K562 (cell line): ENCODE measurements around the gene CEACAM20. TPM values are rescaled to one million over a fixed set of nuclear protein-coding genes. Genes with fewer than 3 reads are reported as not detected.

ENCODE experiments used
- CTCFL ChIP-seq: IDR thresholded peaks from 2 replicates; pipeline ENCODE4 v1.6.1; 2011; ENCODE audit warnings: borderline replicate concordance, low read depth, mild to moderate bottlenecking, moderate library complexity, low read length; ENCODE audit not compliant: insufficient read depth, poor library complexity, severe bottlenecking
- EWSR1 ChIP-seq: fragments of 450-650 bp; IDR thresholded peaks from 2 replicates; pipeline ENCODE4 v1.6.1; 2018; ENCODE audit warnings: borderline replicate concordance, mild to moderate bottlenecking, low read depth, moderate library complexity; ENCODE audit not compliant: partially characterized antibody
- FOXK1 ChIP-seq: sonication (generic); formaldehyde crosslinking; IDR thresholded peaks from 2 replicates; pipeline ENCODE4 v1.8.0; 2022; ENCODE audit warnings: missing genetic modification reagents, mild to moderate bottlenecking, borderline replicate concordance
- FOXK2 ChIP-seq, 2 experiments: fragments of 450-650 bp; IDR thresholded peaks in 1 of 2; conservative IDR thresholded peaks in 1 of 2; 2 replicates each; pipeline ENCODE4 v1.6.1; 2016; ENCODE audit warnings: low read depth in 2 of 2, mild to moderate bottlenecking in 1 of 2
- HMG20A ChIP-seq: fragments of 450-650 bp; formaldehyde crosslinking; conservative IDR thresholded peaks from 2 replicates; pipeline ENCODE4 v1.4.0; 2020; ENCODE audit warnings: mild to moderate bottlenecking, mixed read lengths
- HMGXB4 ChIP-seq: sonication (generic); formaldehyde crosslinking; IDR thresholded peaks from 2 replicates; pipeline ENCODE4 v1.8.1; 2023; ENCODE audit warnings: mild to moderate bottlenecking, missing genetic modification reagents
- MBD2 ChIP-seq: sonication (generic); IDR thresholded peaks from 2 replicates; pipeline ENCODE4 v1.6.1; 2016; ENCODE audit warnings: low read depth, borderline replicate concordance
- MEF2A ChIP-seq: IDR thresholded peaks from 2 replicates; pipeline ENCODE4 v1.6.1; 2011; ENCODE audit warnings: low read depth, mild to moderate bottlenecking, low read length, moderate library complexity; ENCODE audit not compliant: control insufficient read depth
- PREB ChIP-seq: sonication (generic); formaldehyde crosslinking; IDR thresholded peaks from 2 replicates; pipeline ENCODE4 v1.8.1; 2023; ENCODE audit warnings: mild to moderate bottlenecking, missing genetic modification reagents
- TFAM ChIP-seq: fragments of 250-450 bp; sonication (Bioruptor Pico); conservative IDR thresholded peaks from 2 replicates; pipeline ENCODE4 v1.5.0; 2021; ENCODE audit warnings: mild to moderate bottlenecking, moderate library complexity
- THRB ChIP-seq: fragments of 450-650 bp; formaldehyde crosslinking; conservative IDR thresholded peaks from 2 replicates; pipeline ENCODE4 v1.4.0; 2022; ENCODE audit warnings: mild to moderate bottlenecking, missing genetic modification characterization
- ZNF12 ChIP-seq: sonication (generic); formaldehyde crosslinking; IDR thresholded peaks from 2 replicates; pipeline ENCODE4 v1.4.0; 2020; ENCODE audit warnings: mild to moderate bottlenecking, missing genetic modification reagents
- ZNF589 ChIP-seq: fragments of 200-800 bp; sonication (Bioruptor generic); IDR thresholded peaks from 2 replicates; pipeline ENCODE4 v1.6.1; 2016; ENCODE audit warnings: low read depth, missing genetic modification characterization, missing compliant biosample characterization
- ZNF717 ChIP-seq: fragments of 250-450 bp; sonication (Bioruptor Pico); IDR thresholded peaks from 2 replicates; pipeline ENCODE4 v1.5.0; 2021
- ZNF740 ChIP-seq, 3 experiments: fragments of 200-800 bp in 1 of 3; sonication (Bioruptor generic) in 1 of 3; sonication (generic) in 1 of 3; formaldehyde crosslinking in 1 of 3; IDR thresholded peaks; 2 replicates each; pipeline versions ENCODE4 v1.6.1 to v1.8.0; 2016 to 2022; ENCODE audit warnings: mild to moderate bottlenecking in 2 of 3, missing compliant biosample characterization in 2 of 3, missing genetic modification characterization in 2 of 3, missing genetic modification reagents in 1 of 3
- polyA plus RNA-seq, 8 experiments: library from polyadenylated mRNA; depleted of rRNA in 4 of 8; stranded (reverse) in 5 of 8; unstranded in 3 of 8; fragments of >200 nt; fragmentation: Nextera tagmentation in 2 of 8; fragmentation: Illumina TruSeq in 1 of 8; extraction: Ambion mirVana in 2 of 8; extraction: Trizol in 1 of 8; gene quantifications; 2 replicates each; pipeline versions ENCODE4 v1.2.1 to v1.2.3, GENCODE V29; 2011 to 2014; ENCODE audit warnings: inconsistent platforms in 1 of 8, missing spikeins in 1 of 8
- total RNA-seq, 7 experiments: library from RNA; depleted of rRNA in 6 of 7; stranded (reverse); fragments of >200 nt in 6 of 7; fragmentation: Illumina TruSeq in 2 of 7; extraction: Trizol in 2 of 7; gene quantifications; 2 replicates each; pipeline versions ENCODE4 v1.2.1 to v1.2.3, GENCODE V29; 2011 to 2021; ENCODE audit warnings: low replicate concordance in 1 of 7

The CEACAM20 gene
- total and polyA plus RNA-seq, 9 of the 15 experiments (the other 6 are each of a cell fraction or from before 2014, with no cell fraction given), result not detected

GRCh38 chr19:44499962-44500949, 29.2 kb downstream of the CEACAM20 start, which contains the start of gene ZNF180 (continued):
- TF ChIP-seq THRB (CRISPR knock-in tag) (no peak), EWSR1 (no peak), PREB (CRISPR knock-in tag) (no peak), ZNF717 (CRISPR knock-in tag) (no peak), CTCFL (peak; percentile 63), FOXK1 (CRISPR knock-in tag) (peak; percentile 87), ZNF12 (CRISPR knock-in tag) (0 out of 2 replicates have a peak, but pooled peaks have one; percentile 24), FOXK2 (conservative IDR thresholded peaks at IDR 0.05 in 1 of 2, IDR thresholded peaks at IDR 0.05 in 1 of 2; ENCODE audit: low read depth in 2 of 2) (no peak; a peak in 2 of 4 replicates), HMG20A (no peak), ZNF589 (CRISPR knock-in tag) (no peak), HMGXB4 (CRISPR knock-in tag) (peak; percentile 90; the same call in 1 of the 2 replicates), ZNF740 (CRISPR knock-in tag; IDR thresholded peaks at IDR 0.05) (no peak), ZNF740 (tag; IDR thresholded peaks at IDR 0.05) (no peak), MEF2A (no peak), MBD2 (peak; percentile 71), TFAM (CRISPR knock-in tag) (no peak)
